Measurements from ENCODE around the gene KCNQ1.

The KCNQ1 gene

GRCh38 chr11:2437516-2437915, 7.3 kb upstream of the KCNQ1 start:
- DNase-seq (ENCODE audit: extremely low read depth, low read depth): no peak
- no peak for TF ChIP-seq CTCF (IDR thresholded peaks at IDR 0.05; ENCODE audit: low read depth, low read length)

GRCh38 chr11:2439820-2440219, 5.0 kb upstream of the KCNQ1 start:
- DNase-seq (ENCODE audit: extremely low read depth, low read depth): no peak

GRCh38 chr11:2440646-2441045, 4.2 kb upstream of the KCNQ1 start:
- no peak for TF ChIP-seq CTCF (IDR thresholded peaks at IDR 0.05; ENCODE audit: low read depth, low read length)
- DNase-seq (ENCODE audit: extremely low read depth, low read depth): no peak

More at GRCh38 chr11:2439820-2440219, 5.0 kb upstream of the KCNQ1 start:
- no peak for TF ChIP-seq CTCF (IDR thresholded peaks at IDR 0.05; ENCODE audit: low read depth, low read length)

- TF ChIP-seq CTCF (IDR thresholded peaks at IDR 0.05; ENCODE audit: low read depth, low read length): no peak
- DNase-seq (ENCODE audit: extremely low read depth, low read depth): no peak
These were observed 3.6 kb upstream of the KCNQ1 start for GRCh38 chr11:2441171-2441570.

- DNase-seq (ENCODE audit: extremely low read depth, low read depth): no peak
- no peak for TF ChIP-seq CTCF (IDR thresholded peaks at IDR 0.05; ENCODE audit: low read depth, low read length)
These were observed 2.2 kb upstream of the KCNQ1 start for GRCh38 chr11:2442589-2442988.

- no peak for TF ChIP-seq CTCF (IDR thresholded peaks at IDR 0.05; ENCODE audit: low read depth, low read length)
These were observed 1.4 kb upstream of the KCNQ1 start for GRCh38 chr11:2443406-2443805.

DNA sequence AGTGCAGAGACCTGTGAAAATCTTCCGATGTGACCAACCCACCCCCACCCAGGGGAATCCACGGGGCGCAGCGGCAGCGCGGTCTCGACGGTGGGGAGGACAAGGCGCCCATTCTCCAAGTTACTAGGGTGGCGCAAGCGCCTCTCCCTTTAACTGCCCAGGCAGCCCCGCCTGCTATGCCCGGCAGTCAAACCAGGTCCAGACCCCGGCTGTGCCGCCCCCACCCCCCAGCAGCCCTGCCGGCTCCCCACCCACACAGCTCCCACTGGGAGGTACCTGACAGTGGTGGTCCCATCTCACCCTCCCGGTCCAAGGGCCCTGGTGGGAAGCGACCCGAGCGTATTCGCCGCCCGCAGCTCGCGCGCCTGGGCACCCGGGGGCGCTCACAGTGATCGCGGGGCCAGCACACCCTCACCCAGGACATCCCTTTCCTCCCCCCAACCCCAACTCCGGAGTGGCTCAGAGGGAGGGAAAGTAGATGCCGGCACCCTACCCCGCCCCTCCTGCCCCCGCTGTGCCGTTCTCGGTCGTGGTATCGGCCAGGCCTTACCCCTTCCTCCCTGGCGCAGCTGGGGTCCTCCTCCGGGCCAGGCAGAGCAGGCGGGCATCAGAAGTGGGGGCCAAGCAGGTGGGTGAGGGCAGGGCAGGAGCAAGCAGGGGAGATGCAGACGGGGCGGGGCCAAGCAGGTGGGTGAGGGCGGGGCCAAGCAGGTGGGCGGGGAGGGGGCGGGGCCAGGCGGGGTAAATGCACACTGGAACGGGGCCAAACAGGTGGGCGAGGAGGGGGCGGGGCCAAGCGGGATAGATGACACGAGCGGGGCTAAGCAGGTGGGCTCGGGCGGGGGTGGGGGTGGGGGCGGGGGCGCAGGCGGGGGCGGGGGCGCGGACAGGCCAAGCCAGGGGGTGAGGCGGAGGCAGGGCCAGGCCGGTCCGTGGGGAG, 657 bp upstream of the KCNQ1 start, which contains the start of gene TRPM5:
Gene TRPM5, minus strand, starts transcription at position 634 of the 940 bp plus-strand sequence. CDS start 21,478 bp downstream, outside the sequence.
- no peak for DNase-seq (ENCODE audit: extremely low read depth, low read depth)
- TF ChIP-seq CTCF (IDR thresholded peaks at IDR 0.05; ENCODE audit: low read depth, low read length): no peak

More at GRCh38 chr11:2443406-2443805, 1.4 kb upstream of the KCNQ1 start:
- no peak for DNase-seq (ENCODE audit: extremely low read depth, low read depth)
